ENCODE measurements around the gene MSL3B.

Gene MSL3B

DNA sequence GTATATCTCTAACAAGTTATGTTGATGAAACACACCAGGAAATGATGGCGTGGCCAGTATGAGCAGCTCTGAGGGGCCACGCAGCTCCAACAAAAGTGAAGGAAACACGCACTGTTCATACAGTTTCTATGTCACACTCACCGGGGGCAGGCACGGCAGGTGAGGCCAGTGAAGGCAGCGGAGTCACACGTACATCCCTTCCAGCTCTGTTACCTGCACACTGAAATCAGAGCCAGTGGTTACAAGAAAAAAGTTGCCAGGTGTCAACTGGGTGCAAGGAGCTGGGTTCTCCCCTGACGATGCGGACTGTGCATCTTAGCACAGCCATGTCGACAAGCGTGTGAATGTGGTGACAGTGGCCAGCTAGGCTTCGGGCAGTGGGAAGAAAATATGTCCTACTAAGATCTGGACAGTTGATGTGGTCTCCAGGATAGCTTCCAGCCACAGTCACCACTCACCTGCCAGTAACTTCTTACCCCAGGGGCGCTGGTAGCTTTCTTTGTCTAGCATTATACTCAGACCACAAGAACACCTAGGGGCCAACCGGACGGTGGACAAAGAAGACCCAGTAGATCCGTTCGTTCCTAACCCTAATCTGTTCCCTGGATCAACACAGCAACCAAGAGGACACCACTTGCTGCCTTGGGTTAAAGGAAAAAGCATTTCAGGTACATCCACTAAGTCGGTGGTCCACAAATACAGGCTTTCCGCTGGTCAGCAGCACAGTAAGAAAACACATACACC is 23.9 kb downstream of the MSL3B start:
- Histone ChIP-seq H3K36me3 (ENCODE audit: control insufficient read depth in 4 of 4, insufficient read depth in 3 of 4, low read depth in 1 of 4, low read length in 3 of 4) (no peaks in the 10 kb centered on the region), H3K4me3 (ENCODE audit: low read depth in 1 of 3, low read length in 3 of 3) (no peak overlapping the region), H3K9me3 (ENCODE audit: control insufficient read depth in 4 of 4, low read length in 3 of 4) (no peaks in the 10 kb centered on the region), H3K27ac (ENCODE audit: low read depth in 1 of 2, low read length in 2 of 2) (no peak overlapping the region), H3K27me3 (ENCODE audit: control insufficient read depth in 4 of 4, insufficient read depth in 4 of 4, low read length in 3 of 4) (no peaks in the 10 kb centered on the region), H3K9ac (ENCODE audit: low read depth in 1 of 2, low read length in 2 of 2) (no peak overlapping the region), H3K4me1 (ENCODE audit: control insufficient read depth in 4 of 4, insufficient read depth in 4 of 4, low read length in 3 of 4) (no peaks in the 10 kb centered on the region)
- TF ChIP-seq HNF4G (IDR thresholded peaks at IDR 0.05), result no peak
- TF ChIP-seq GABPA (IDR thresholded peaks at IDR 0.05 in 1 of 2, conservative IDR thresholded peaks at IDR 0.05 in 1 of 2), result no peak
- TF ChIP-seq NR2F2 (IDR thresholded peaks at IDR 0.05), result no peak
- DNase-seq (ENCODE audit: low spot score), result peak; percentile 25
- 95% methylated on average over 19 of the region's 19 CpGs for whole genome bisulfite sequencing

GRCh38 chr2:233841183-233841582 is 27.0 kb downstream of the MSL3B start:
- H3K4me3 ChIP-seq (ENCODE audit: low read depth in 1 of 3, low read length in 3 of 3), result no peak overlapping the region
- H3K36me3 ChIP-seq (ENCODE audit: control insufficient read depth in 4 of 4, insufficient read depth in 3 of 4, low read depth in 1 of 4, low read length in 3 of 4), result no peaks in the 10 kb centered on the region
- H3K9me3 ChIP-seq (ENCODE audit: control insufficient read depth in 4 of 4, low read length in 3 of 4), result no peaks in the 10 kb centered on the region
- no peak for TF ChIP-seq RAD21 (IDR thresholded peaks at IDR 0.05)
- TF ChIP-seq TAF1 (conservative IDR thresholded peaks at IDR 0.05), result no peak
- no peak for TF ChIP-seq YY1 (IDR thresholded peaks at IDR 0.05)
- no peak for TF ChIP-seq NR2F2 (IDR thresholded peaks at IDR 0.05)
- TF ChIP-seq ZBTB33 (IDR thresholded peaks at IDR 0.05), result no peak
- no peak for TF ChIP-seq SP1 (IDR thresholded peaks at IDR 0.05)
- no peak for TF ChIP-seq ATF3 (IDR thresholded peaks at IDR 0.05)
- TF ChIP-seq GABPA (IDR thresholded peaks at IDR 0.05 in 1 of 2, conservative IDR thresholded peaks at IDR 0.05 in 1 of 2), result no peak
- TF ChIP-seq CTCF (IDR thresholded peaks at IDR 0.05; ENCODE audit: low read depth, low read length, missing input control), result no peak
- no peak for TF ChIP-seq EGR1 (IDR thresholded peaks at IDR 0.05; ENCODE audit: low read depth in 2 of 2)
- TF ChIP-seq HNF4A (conservative IDR thresholded peaks at IDR 0.05), result no peak
- TF ChIP-seq, protein P1, sequence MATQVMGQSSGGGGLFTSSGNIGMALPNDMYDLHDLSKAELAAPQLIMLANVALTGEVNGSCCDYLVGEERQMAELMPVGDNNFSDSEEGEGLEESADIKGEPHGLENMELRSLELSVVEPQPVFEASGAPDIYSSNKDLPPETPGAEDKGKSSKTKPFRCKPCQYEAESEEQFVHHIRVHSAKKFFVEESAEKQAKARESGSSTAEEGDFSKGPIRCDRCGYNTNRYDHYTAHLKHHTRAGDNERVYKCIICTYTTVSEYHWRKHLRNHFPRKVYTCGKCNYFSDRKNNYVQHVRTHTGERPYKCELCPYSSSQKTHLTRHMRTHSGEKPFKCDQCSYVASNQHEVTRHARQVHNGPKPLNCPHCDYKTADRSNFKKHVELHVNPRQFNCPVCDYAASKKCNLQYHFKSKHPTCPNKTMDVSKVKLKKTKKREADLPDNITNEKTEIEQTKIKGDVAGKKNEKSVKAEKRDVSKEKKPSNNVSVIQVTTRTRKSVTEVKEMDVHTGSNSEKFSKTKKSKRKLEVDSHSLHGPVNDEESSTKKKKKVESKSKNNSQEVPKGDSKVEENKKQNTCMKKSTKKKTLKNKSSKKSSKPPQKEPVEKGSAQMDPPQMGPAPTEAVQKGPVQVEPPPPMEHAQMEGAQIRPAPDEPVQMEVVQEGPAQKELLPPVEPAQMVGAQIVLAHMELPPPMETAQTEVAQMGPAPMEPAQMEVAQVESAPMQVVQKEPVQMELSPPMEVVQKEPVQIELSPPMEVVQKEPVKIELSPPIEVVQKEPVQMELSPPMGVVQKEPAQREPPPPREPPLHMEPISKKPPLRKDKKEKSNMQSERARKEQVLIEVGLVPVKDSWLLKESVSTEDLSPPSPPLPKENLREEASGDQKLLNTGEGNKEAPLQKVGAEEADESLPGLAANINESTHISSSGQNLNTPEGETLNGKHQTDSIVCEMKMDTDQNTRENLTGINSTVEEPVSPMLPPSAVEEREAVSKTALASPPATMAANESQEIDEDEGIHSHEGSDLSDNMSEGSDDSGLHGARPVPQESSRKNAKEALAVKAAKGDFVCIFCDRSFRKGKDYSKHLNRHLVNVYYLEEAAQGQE (IDR thresholded peaks at IDR 0.05), result no peak
- no peak for TF ChIP-seq FOXA2 (IDR thresholded peaks at IDR 0.05)
- TF ChIP-seq, protein P2, sequence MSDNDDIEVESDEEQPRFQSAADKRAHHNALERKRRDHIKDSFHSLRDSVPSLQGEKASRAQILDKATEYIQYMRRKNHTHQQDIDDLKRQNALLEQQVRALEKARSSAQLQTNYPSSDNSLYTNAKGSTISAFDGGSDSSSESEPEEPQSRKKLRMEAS (IDR thresholded peaks at IDR 0.05), result no peak
- no peaks in the 10 kb centered on the region for H3K4me1 ChIP-seq (ENCODE audit: control insufficient read depth in 4 of 4, insufficient read depth in 4 of 4, low read length in 3 of 4)
- H3K27ac ChIP-seq (ENCODE audit: low read depth in 1 of 2, low read length in 2 of 2), result no peak overlapping the region
- 97% methylated on average over 11 of the region's 11 CpGs for WGBS
- H3K27me3 ChIP-seq (ENCODE audit: control insufficient read depth in 4 of 4, insufficient read depth in 4 of 4, low read length in 3 of 4), result no peaks in the 10 kb centered on the region
- DNase-seq (ENCODE audit: low spot score), result peak; percentile 20
- H3K9ac ChIP-seq (ENCODE audit: low read depth in 1 of 2, low read length in 2 of 2), result no peak overlapping the region
